H1 (cell line): ENCODE data around the gene PHKA2. TPM values are rescaled to one million over a fixed set of nuclear protein-coding genes. Genes with fewer than 3 reads are reported as not detected.

Experiments
- CTCF ChIA-PET: fragments of 300-600 bp; sonication (Branson Sonifier 250); formaldehyde crosslinking; loops from one replicate; lab custom pipeline; 2021; ENCODE audit not compliant: partially characterized antibody; lab: Charles Lee
- POLR2A ChIA-PET: fragments of 300-600 bp; sonication (Branson Sonifier 250); formaldehyde crosslinking; loops from one replicate; lab custom pipeline; 2021; ENCODE audit warnings: inconsistent platforms; ENCODE audit not compliant: partially characterized antibody; lab: Charles Lee
- DNase-seq, 2 experiments: peaks; one replicate each; pipeline versions ENCODE4 v3.0.0 to v3.0.0-alpha.2; 2010 to 2022; ENCODE audit warnings: low spot score in 2 of 2, low read depth in 1 of 2, mixed read lengths in 1 of 2
- FAIRE-seq: peaks from 2 replicates; lab custom pipeline; 2011; peaks lifted over from hg19 to GRCh38; lab: Jason Lieb, UNC
- H2AFZ ChIP-seq: 2 replicates; pipeline ENCODE4 v1.8.1; 2012; ENCODE audit warnings: low read length, inconsistent platforms
- H2AK5ac ChIP-seq: 2 replicates; pipeline ENCODE4 v1.6.1; 2013; ENCODE audit warnings: low read depth, low read length
- H2BK120ac ChIP-seq: replicated peaks from 2 replicates; pipeline ENCODE3; 2013; ENCODE audit warnings: low read depth, low read length, inconsistent platforms
- H2BK12ac ChIP-seq: 2 replicates; pipeline ENCODE4 v1.6.1; 2013; ENCODE audit warnings: low read depth, low read length
- H2BK15ac ChIP-seq: 2 replicates; pipeline ENCODE4 v1.6.1; 2013; ENCODE audit warnings: low read length
- H2BK20ac ChIP-seq: 2 replicates; pipeline ENCODE4 v1.6.1; 2013; ENCODE audit warnings: low read length
- H2BK5ac ChIP-seq: 2 replicates; pipeline ENCODE4 v1.6.1; 2013; ENCODE audit warnings: low read depth, low read length
- H3K14ac ChIP-seq: 2 replicates; pipeline ENCODE4 v1.6.1; 2013; ENCODE audit warnings: inconsistent platforms; ENCODE audit not compliant: insufficient read length
- H3K18ac ChIP-seq: 2 replicates; pipeline ENCODE4 v1.6.1; 2013; ENCODE audit warnings: low read length; ENCODE audit errors: extremely low read depth
- H3K23ac ChIP-seq: 2 replicates; pipeline ENCODE4 v1.6.1; 2013; ENCODE audit warnings: inconsistent platforms; ENCODE audit not compliant: insufficient read length
- H3K23me2 ChIP-seq: 2 replicates; pipeline ENCODE4 v1.6.1; 2013; ENCODE audit warnings: low read depth, low read length
- H3K27ac ChIP-seq: 2 replicates; pipeline ENCODE4 v1.6.1; 2011; ENCODE audit warnings: low read depth, low read length, inconsistent platforms
- H3K27me3 ChIP-seq, 4 experiments: replicated peaks in 1 of 4; 1 replicate in 1 of 4; 2 replicates in 3 of 4; pipeline versions ENCODE4 v1.6.1 to v1.8.1; 2011 to 2013; ENCODE audit warnings: low read length in 3 of 4, mild to moderate bottlenecking in 3 of 4, inconsistent platforms in 2 of 4, mixed read lengths in 2 of 4, moderate library complexity in 1 of 4; ENCODE audit not compliant: control insufficient read depth in 3 of 4, insufficient read depth in 3 of 4; ENCODE audit errors: extremely low read depth in 1 of 4
- H3K36me3 ChIP-seq, 4 experiments: 2 replicates each; pipeline versions ENCODE4 v1.6.1 to v1.8.1; 2011 to 2013; ENCODE audit warnings: mild to moderate bottlenecking in 4 of 4, low read length in 3 of 4, moderate library complexity in 2 of 4, control low read depth in 1 of 4, inconsistent platforms in 1 of 4; ENCODE audit not compliant: insufficient read depth in 4 of 4, control insufficient read depth in 2 of 4
- H3K4ac ChIP-seq: replicated peaks from 2 replicates; pipeline ENCODE3; 2013; ENCODE audit warnings: low read length, low read depth, mixed read lengths, inconsistent platforms; ENCODE audit not compliant: insufficient read length
- H3K4me1 ChIP-seq, 4 experiments: replicated peaks in 1 of 4; 1 replicate in 1 of 4; 2 replicates in 3 of 4; pipeline versions ENCODE4 v1.6.1 to v1.8.1; 2011 to 2013; ENCODE audit warnings: low read length in 3 of 4, inconsistent platforms in 2 of 4, mixed read lengths in 1 of 4; ENCODE audit not compliant: insufficient read depth in 4 of 4, control insufficient read depth in 3 of 4
- H3K4me2 ChIP-seq, 2 experiments: 2 replicates each; pipeline versions ENCODE4 v1.6.1 to v1.8.1; 2011 to 2013; ENCODE audit warnings: low read depth in 2 of 2, low read length in 2 of 2, control low read depth in 1 of 2, inconsistent platforms in 1 of 2, mild to moderate bottlenecking in 1 of 2; ENCODE audit not compliant: insufficient read depth in 1 of 2
- H3K4me3 ChIP-seq, 4 experiments: fragments of 200-600, 300-600 bp in 1 of 4; sonication (generic), shearing (Covaris generic), sonication (Bioruptor Twin) in 1 of 4; 2 replicates each; pipeline versions ENCODE4 v1.5.1 to v1.8.1; 2011 to 2016; ENCODE audit warnings: low read length in 4 of 4, low read depth in 3 of 4, control low read depth in 2 of 4, inconsistent platforms in 2 of 4, mild to moderate bottlenecking in 2 of 4, mixed read lengths in 1 of 4, moderate library complexity in 1 of 4; ENCODE audit not compliant: insufficient read depth in 2 of 4; ENCODE audit errors: extremely low read depth in 1 of 4
- H3K56ac ChIP-seq: replicated peaks from 2 replicates; pipeline ENCODE3; 2013; ENCODE audit warnings: low read depth, mild to moderate bottlenecking, mixed read lengths, low read length, inconsistent platforms; ENCODE audit not compliant: insufficient read length
- H3K79me1 ChIP-seq: 2 replicates; pipeline ENCODE4 v1.6.1; 2013; ENCODE audit warnings: low read depth, low read length, control low read depth
- H3K79me2 ChIP-seq, 2 experiments: 2 replicates each; pipeline versions ENCODE4 v1.6.1 to v1.8.1; 2012 to 2013; ENCODE audit warnings: low read length in 2 of 2, mild to moderate bottlenecking in 2 of 2, inconsistent platforms in 1 of 2; ENCODE audit not compliant: insufficient read depth in 2 of 2, control insufficient read depth in 1 of 2
- H3K9ac ChIP-seq, 4 experiments: replicated peaks in 1 of 4; 1 replicate in 1 of 4; 2 replicates in 3 of 4; pipeline versions ENCODE4 v1.6.1 to v1.8.1; 2011 to 2013; ENCODE audit warnings: low read depth in 3 of 4, low read length in 3 of 4, control low read depth in 2 of 4, mild to moderate bottlenecking in 2 of 4, moderate library complexity in 2 of 4, inconsistent platforms in 1 of 4; ENCODE audit errors: extremely low read depth in 1 of 4
- H3K9me3 ChIP-seq, 2 experiments: 2 replicates each; pipeline versions ENCODE4 v1.6.1 to v1.8.1; 2012 to 2013; ENCODE audit warnings: mild to moderate bottlenecking in 2 of 2, moderate library complexity in 2 of 2, control low read depth in 1 of 2, inconsistent platforms in 1 of 2, low read depth in 1 of 2, low read length in 1 of 2, mixed read lengths in 1 of 2; ENCODE audit not compliant: insufficient read depth in 2 of 2
- H4K20me1 ChIP-seq, 2 experiments: replicated peaks in 1 of 2; 2 replicates each; pipeline versions ENCODE3 to v1.8.1; 2011 to 2013; ENCODE audit warnings: inconsistent platforms in 2 of 2, low read length in 2 of 2, mild to moderate bottlenecking in 1 of 2; ENCODE audit not compliant: insufficient read depth in 2 of 2, control insufficient read depth in 1 of 2
- H4K5ac ChIP-seq: 2 replicates; pipeline ENCODE4 v1.6.1; 2013; ENCODE audit warnings: low read length, low read depth, mixed read lengths, inconsistent platforms; ENCODE audit not compliant: insufficient read length
- H4K8ac ChIP-seq: 2 replicates; pipeline ENCODE4 v1.8.0; 2013; ENCODE audit warnings: mild to moderate bottlenecking, moderate library complexity, low read length, inconsistent platforms; ENCODE audit not compliant: insufficient read depth; ENCODE audit errors: extremely low read depth
- H4K91ac ChIP-seq: replicated peaks from 2 replicates; pipeline ENCODE3; 2013; ENCODE audit warnings: low read length, mixed read lengths, inconsistent platforms; ENCODE audit not compliant: insufficient read length
- CTBP2 ChIP-seq: IDR thresholded peaks from 2 replicates; pipeline ENCODE4 v1.7.0; 2011; ENCODE audit warnings: borderline replicate concordance, mild to moderate bottlenecking, moderate library complexity, mixed read lengths, low read length; ENCODE audit not compliant: insufficient read depth, insufficient read length
- RBBP5 ChIP-seq: IDR thresholded peaks from 2 replicates; pipeline ENCODE4 v1.7.1; 2012; ENCODE audit warnings: low read depth, mild to moderate bottlenecking, inconsistent platforms, low read length, moderate library complexity, borderline replicate concordance
- TAF7 ChIP-seq: optimal IDR thresholded peaks from 2 replicates; pipeline ENCODE3; 2011; ENCODE audit warnings: low read depth, mild to moderate bottlenecking, inconsistent platforms, low read length, moderate library complexity, borderline replicate concordance
- TEAD4 ChIP-seq: IDR thresholded peaks from 2 replicates; pipeline ENCODE4 v1.6.1; 2012; ENCODE audit warnings: low read depth, low read length, inconsistent platforms, mixed read lengths
- polyA plus RNA-seq, 7 experiments: library from polyadenylated mRNA; depleted of rRNA in 3 of 7; stranded (reverse) in 5 of 7; unstranded in 2 of 7; fragments of >200 nt in 5 of 7; fragments of 200-250 nt in 2 of 7; gene quantifications; 1 replicate in 5 of 7; 2 replicates in 1 of 7; 4 replicates in 1 of 7; pipeline versions ENCODE4 v1.2.1 to v1.2.3, GENCODE V29; 2011 to 2013; ENCODE audit warnings: missing spikeins in 2 of 7, mixed read lengths in 2 of 7
- total RNA-seq: library from RNA; stranded (reverse); fragmentation: NEBNext Ultra II Directional; extraction: Animal tissue kit (Norgen Biotek cat#: 25700); gene quantifications from 2 replicates; pipeline ENCODE4 v1.2.1, GENCODE V29; 2021

Gene PHKA2
- total and polyA plus RNA-seq, 2 of the 8 experiments (the other 6 are each of a cell fraction or from before 2014, with no cell fraction given) = 28.1 to 35.8 TPM

- Histone ChIP-seq H2BK12ac (no peak overlapping the region), H4K91ac (no peak overlapping the region), H2BK20ac (no peak overlapping the region), H3K23ac (no peak overlapping the region), H2AK5ac (no peak overlapping the region), H2AFZ (no peak overlapping the region), H3K18ac (no peak overlapping the region), H4K5ac (peak overlapping the region; percentile 43), H4K8ac (no peak overlapping the region), H3K79me2 (no peaks in the 10 kb centered on the region), H3K4me2 (no peak overlapping the region), H3K27me3 (no peaks in the 10 kb centered on the region), H3K79me1 (no peaks in the 10 kb centered on the region), H3K27ac (no peak overlapping the region), H3K14ac (no peak overlapping the region), H3K4me3 (no peak overlapping the region), H3K23me2 (no peaks in the 10 kb centered on the region), H2BK5ac (no peak overlapping the region), H2BK15ac (no peak overlapping the region), H3K36me3 (no peaks in the 10 kb centered on the region), H3K9me3 (no peaks in the 10 kb centered on the region), H4K20me1 (no peaks in the 10 kb centered on the region), H3K4me1 (peaks cover 0 to 5% (median 2%) of the 10 kb centered on the region in 4 experiments; a peak in 4 of 7 replicates), H3K56ac (no peak overlapping the region), H3K9ac (no peak overlapping the region; a peak in 1 of 7 replicates), H2BK120ac (no peak overlapping the region), H3K4ac (no peak overlapping the region)
- FAIRE-seq (no peak), DNase-seq (no peak)
- ChIA-PET POLR2A (interaction anchor here (0.9 kb wide), 1 partner anchor 13 kb away, joined by 3 read pairs; no protein-coding TSS in a partner anchor), CTCF (interaction anchor here (0.5 kb wide), 1 partner anchor 19 kb away, joined by 3 read pairs; no protein-coding TSS in a partner anchor)
- TF ChIP-seq TEAD4 (no peak), TAF7 (no peak), CTBP2 (no peak), RBBP5 (no peak)
Observed at GRCh38 chrX:18996536-18996935, 12.6 kb upstream of the PHKA2 start.
